Measurements from ENCODE around the gene DDX24. TPM values are rescaled to one million over a fixed set of nuclear protein-coding genes. Genes with fewer than 3 reads are reported as not detected.
A peak's percentile ranks its signal among the peaks of the same experiment; 100 is the strongest.

The DDX24 gene
- total RNA-seq, 1 experiment from 2014 or later: 203 TPM

DNA sequence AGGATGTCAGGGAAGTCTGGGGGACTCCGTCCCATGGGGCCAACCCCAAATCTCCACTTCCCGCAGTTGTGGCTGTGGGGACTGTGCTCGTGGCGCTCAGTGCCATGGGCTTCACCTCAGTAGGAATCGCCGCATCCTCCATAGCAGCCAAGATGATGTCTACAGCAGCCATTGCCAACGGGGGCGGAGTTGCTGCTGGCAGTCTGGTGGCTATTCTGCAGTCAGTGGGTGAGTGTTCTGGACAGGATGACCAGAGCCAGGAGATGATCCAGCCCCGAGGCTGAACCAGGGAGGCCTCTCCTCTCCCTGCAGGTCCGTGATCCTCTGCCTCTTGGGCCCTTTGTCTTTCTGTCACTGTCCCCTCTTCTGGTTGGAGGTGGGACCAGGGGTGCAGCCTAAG lies 20.7 kb upstream of the DDX24 start:
- Histone ChIP-seq H3K9me3 (ENCODE audit: low read depth, low read length, poor library complexity, severe bottlenecking) (no peaks in the 10 kb centered on the region), H3K27me3 (replicated peaks; ENCODE audit: insufficient read depth, low read depth, low read length, poor library complexity) (no peaks in the 10 kb centered on the region), H3K4me1 (ENCODE audit: insufficient read depth, low read length, poor library complexity, severe bottlenecking) (no peaks in the 10 kb centered on the region), H3K27ac (ENCODE audit: low read depth, low read length, poor library complexity, severe bottlenecking) (no peak overlapping the region), H3K4me3 (ENCODE audit: low read depth, low read length, poor library complexity, severe bottlenecking) (no peak overlapping the region), H3K36me3 (ENCODE audit: insufficient read depth, low read length, poor library complexity, severe bottlenecking) (no peaks in the 10 kb centered on the region)
- ChIA-PET CTCF (no interaction called here), POLR2A (ENCODE audit: low non-redundant PET) (no interaction called here)
- no peak for DNase-seq (ENCODE audit: low spot score)
- TF ChIP-seq, protein P1, sequence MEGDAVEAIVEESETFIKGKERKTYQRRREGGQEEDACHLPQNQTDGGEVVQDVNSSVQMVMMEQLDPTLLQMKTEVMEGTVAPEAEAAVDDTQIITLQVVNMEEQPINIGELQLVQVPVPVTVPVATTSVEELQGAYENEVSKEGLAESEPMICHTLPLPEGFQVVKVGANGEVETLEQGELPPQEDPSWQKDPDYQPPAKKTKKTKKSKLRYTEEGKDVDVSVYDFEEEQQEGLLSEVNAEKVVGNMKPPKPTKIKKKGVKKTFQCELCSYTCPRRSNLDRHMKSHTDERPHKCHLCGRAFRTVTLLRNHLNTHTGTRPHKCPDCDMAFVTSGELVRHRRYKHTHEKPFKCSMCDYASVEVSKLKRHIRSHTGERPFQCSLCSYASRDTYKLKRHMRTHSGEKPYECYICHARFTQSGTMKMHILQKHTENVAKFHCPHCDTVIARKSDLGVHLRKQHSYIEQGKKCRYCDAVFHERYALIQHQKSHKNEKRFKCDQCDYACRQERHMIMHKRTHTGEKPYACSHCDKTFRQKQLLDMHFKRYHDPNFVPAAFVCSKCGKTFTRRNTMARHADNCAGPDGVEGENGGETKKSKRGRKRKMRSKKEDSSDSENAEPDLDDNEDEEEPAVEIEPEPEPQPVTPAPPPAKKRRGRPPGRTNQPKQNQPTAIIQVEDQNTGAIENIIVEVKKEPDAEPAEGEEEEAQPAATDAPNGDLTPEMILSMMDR (conservative IDR thresholded peaks at IDR 0.05; ENCODE audit: low read depth, low read length): no peak
- intact Hi-C loops (cut with micrococcal nuclease; ENCODE audit: unreplicated experiment): no loop called here
- BruUV-seq (replicated peaks): no TSS peak

DNA sequence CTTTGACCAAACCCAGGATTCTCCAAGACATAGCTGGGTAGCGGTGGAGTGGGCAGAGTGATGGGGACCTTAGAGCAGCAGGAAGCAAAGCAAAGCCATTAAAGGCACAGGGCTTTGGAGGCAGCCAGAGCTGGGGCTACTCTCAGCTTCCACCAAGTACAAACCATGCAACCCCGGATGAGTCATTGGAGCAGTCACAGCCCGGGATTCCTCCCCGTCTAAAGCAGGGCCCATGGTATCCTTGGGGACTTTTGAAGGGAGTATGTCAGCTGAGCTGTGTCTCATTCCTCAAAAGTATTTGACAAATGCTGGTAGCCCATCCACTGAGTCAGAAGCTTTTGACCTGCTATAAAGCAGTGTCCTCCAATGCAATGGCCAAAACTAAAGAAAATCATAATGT lies 19.8 kb upstream of the DDX24 start:
- no peaks in the 10 kb centered on the region for H3K4me1 ChIP-seq (ENCODE audit: insufficient read depth, low read length, poor library complexity, severe bottlenecking)
- no peak overlapping the region for H3K27ac ChIP-seq (ENCODE audit: low read depth, low read length, poor library complexity, severe bottlenecking)
- DNase-seq (ENCODE audit: low spot score): no peak
- H3K27me3 ChIP-seq (replicated peaks; ENCODE audit: insufficient read depth, low read depth, low read length, poor library complexity): no peaks in the 10 kb centered on the region
- TF ChIP-seq, protein P1 (conservative IDR thresholded peaks at IDR 0.05; ENCODE audit: low read depth, low read length): no peak
- TF ChIP-seq EZH2 (IDR thresholded peaks at IDR 0.05; ENCODE audit: borderline replicate concordance, low read depth, low read length, poor library complexity, severe bottlenecking): no peak
- no peaks in the 10 kb centered on the region for H3K36me3 ChIP-seq (ENCODE audit: insufficient read depth, low read length, poor library complexity, severe bottlenecking)
- H3K4me3 ChIP-seq (ENCODE audit: low read depth, low read length, poor library complexity, severe bottlenecking): no peak overlapping the region
- POLR2A ChIA-PET (ENCODE audit: low non-redundant PET): no interaction called here
- CTCF ChIA-PET: no interaction called here
- intact Hi-C loops (cut with micrococcal nuclease; ENCODE audit: unreplicated experiment): no loop called here
- H3K9me3 ChIP-seq (ENCODE audit: low read depth, low read length, poor library complexity, severe bottlenecking): no peaks in the 10 kb centered on the region
- no TSS peak for BruUV-seq (replicated peaks)

- Histone ChIP-seq H3K27me3 (replicated peaks; ENCODE audit: insufficient read depth, low read depth, low read length, poor library complexity) (no peaks in the 10 kb centered on the region), H3K9me3 (ENCODE audit: low read depth, low read length, poor library complexity, severe bottlenecking) (no peaks in the 10 kb centered on the region), H3K36me3 (ENCODE audit: insufficient read depth, low read length, poor library complexity, severe bottlenecking) (no peaks in the 10 kb centered on the region), H3K4me1 (ENCODE audit: insufficient read depth, low read length, poor library complexity, severe bottlenecking) (no peaks in the 10 kb centered on the region), H3K27ac (ENCODE audit: low read depth, low read length, poor library complexity, severe bottlenecking) (peak overlapping the region; percentile 50), H3K4me3 (ENCODE audit: low read depth, low read length, poor library complexity, severe bottlenecking) (no peak overlapping the region)
- DNase-seq (ENCODE audit: low spot score): no peak
- no TSS peak for BruUV-seq (replicated peaks)
- intact Hi-C loops (cut with micrococcal nuclease; ENCODE audit: unreplicated experiment): no loop called here
- POLR2A ChIA-PET (ENCODE audit: low non-redundant PET): no interaction called here
- CTCF ChIA-PET: no interaction called here
- TF ChIP-seq EZH2 (IDR thresholded peaks at IDR 0.05; ENCODE audit: borderline replicate concordance, low read depth, low read length, poor library complexity, severe bottlenecking): no peak
- TF ChIP-seq, protein P1 (conservative IDR thresholded peaks at IDR 0.05; ENCODE audit: low read depth, low read length): no peak
Observed at GRCh38 chr14:94099006-94099405, 18.0 kb upstream of the DDX24 start.

Measured in A673 (cell line).